NCI-H748 (cell line): ENCODE data around the gene SELENBP1.
A peak's percentile ranks its signal among the peaks of the same experiment; 100 is the strongest.
"Not testable (repeated sequence)": the region's sequence is repeated elsewhere in the genome, so short reads cannot be mapped to it uniquely, and the experiment has no call there.

ENCODE experiments used
- DNase-seq: peaks from one replicate; lab custom pipeline; 2025; ENCODE audit not compliant: unreplicated experiment; lab: John Stamatoyannopoulos, UW

SELENBP1 gene

GRCh38 chr1:151372058-151372934, at the start of gene SELENBP1:
TSS of gene SELENBP1 (minus strand) at chr1:151372705. CDS start at chr1:151372641, 64 bp downstream.
- peak; percentile 86 for DNase-seq

GRCh38 chr1:151419819-151420218, 47.3 kb upstream of the SELENBP1 start:
- no peak for DNase-seq

GRCh38 chr1:151418081-151418480, 45.6 kb upstream of the SELENBP1 start:
- DNase-seq = no peak

DNA sequence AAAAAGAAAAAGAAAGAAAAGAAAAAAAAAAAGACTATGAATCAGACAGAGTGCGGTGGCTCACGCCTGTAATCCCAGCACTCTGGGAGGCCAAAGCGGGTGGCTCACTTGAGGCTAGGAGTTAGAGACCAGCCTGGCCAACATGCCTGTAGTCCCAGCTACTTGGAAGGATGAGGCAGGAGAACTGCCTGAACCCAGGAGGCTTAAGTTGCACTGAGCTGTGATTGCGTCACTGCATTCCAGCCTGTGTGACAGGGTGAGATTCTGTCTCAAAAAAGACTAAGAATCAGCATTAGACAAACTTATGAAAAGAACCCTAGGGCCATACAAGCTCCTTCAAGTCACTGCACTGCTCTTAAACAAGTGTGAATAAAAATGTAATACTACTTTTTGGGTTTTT, 43.7 kb upstream of the SELENBP1 start:
- DNase-seq = no peak

- DNase-seq = no peak
Measured at GRCh38 chr1:151411884-151412283, 39.4 kb upstream of the SELENBP1 start.

DNA sequence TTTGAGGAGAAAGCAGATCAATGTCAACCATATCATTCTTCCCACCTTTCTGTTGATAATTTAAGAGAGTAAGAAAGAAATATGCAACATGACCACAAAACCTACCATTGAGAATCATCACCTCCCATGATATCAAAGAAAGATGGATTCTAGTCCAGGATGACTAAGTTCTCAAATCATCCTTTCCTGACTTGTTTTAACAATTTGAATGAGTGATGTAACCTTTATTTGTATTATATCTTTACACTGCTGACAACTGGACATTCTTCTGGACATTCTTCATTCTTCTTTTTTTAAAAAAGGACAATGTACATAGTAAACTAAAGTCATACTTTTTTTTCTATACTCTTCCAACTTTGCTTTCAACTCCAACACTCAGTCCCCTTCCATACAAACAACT, 36.4 kb upstream of the SELENBP1 start:
- no peak for DNase-seq

DNA sequence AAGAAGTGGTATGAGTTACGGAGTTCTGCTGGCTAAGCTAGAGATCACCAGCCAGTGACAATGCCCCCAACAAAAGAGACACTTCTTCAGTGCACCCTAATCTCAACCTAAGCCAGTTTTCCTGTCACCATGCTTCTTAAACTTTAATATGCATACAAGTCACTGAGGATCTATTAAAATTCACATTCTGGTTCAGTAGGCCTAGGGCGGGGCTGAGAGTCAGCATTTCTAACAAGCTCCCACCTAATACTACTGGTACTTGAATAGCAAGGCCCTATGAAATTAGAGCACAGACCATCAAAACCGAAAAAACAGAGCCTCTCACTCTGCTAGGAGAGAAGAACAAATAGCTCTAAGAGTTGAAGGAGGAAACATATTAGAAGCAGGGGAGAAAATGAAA, 34.8 kb upstream of the SELENBP1 start:
- DNase-seq = no peak

DNA sequence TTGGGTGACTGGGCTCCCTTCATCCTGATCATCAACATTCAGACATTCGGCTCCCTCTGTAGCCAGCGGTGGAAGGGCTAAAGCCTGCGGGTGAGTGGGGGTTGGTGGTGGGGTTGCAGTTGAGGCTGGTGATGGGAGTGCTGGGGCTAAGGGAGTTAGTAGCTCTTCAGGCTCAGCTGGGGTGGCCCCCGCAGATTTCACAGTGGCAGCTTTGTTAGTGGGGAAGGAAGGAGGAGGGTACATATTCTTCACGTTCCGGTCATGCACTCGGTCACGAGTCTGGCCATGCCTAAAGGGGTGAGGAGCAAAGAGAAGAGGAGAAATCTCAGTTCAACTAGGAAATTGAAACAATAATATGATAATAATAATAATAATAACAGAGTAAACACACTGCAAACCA, 33.7 kb upstream of the SELENBP1 start:
- no peak for DNase-seq

- DNase-seq = no peak
Measured at GRCh38 chr1:151405187-151405951, 32.9 kb upstream of the SELENBP1 start.

- DNase-seq = no peak
Measured at GRCh38 chr1:151403612-151404011, 31.1 kb upstream of the SELENBP1 start.

- DNase-seq = no peak
Measured at GRCh38 chr1:151402764-151403163, 30.3 kb upstream of the SELENBP1 start.

DNA sequence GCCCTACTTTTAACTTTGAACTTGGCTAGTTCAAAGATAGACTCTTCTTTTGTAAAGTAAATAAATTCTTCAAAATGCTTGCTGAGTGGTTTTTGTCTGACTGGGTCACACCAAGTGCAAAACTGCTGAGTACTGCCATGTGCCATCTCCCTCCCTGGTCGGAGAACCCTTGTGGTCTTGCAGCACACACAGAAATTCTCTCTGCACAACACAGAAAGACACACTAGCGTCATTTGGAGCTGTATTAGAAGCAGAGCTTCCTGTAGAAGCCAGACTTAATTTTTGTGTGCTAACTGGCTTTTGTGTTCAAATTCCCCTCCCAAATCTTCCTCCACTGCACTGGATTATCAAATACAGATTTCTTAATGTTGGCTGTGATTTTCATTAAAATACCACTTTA, 29.4 kb upstream of the SELENBP1 start:
- no peak for DNase-seq

GRCh38 chr1:151401125-151401788, 28.8 kb upstream of the SELENBP1 start:
- DNase-seq = no peak

DNA sequence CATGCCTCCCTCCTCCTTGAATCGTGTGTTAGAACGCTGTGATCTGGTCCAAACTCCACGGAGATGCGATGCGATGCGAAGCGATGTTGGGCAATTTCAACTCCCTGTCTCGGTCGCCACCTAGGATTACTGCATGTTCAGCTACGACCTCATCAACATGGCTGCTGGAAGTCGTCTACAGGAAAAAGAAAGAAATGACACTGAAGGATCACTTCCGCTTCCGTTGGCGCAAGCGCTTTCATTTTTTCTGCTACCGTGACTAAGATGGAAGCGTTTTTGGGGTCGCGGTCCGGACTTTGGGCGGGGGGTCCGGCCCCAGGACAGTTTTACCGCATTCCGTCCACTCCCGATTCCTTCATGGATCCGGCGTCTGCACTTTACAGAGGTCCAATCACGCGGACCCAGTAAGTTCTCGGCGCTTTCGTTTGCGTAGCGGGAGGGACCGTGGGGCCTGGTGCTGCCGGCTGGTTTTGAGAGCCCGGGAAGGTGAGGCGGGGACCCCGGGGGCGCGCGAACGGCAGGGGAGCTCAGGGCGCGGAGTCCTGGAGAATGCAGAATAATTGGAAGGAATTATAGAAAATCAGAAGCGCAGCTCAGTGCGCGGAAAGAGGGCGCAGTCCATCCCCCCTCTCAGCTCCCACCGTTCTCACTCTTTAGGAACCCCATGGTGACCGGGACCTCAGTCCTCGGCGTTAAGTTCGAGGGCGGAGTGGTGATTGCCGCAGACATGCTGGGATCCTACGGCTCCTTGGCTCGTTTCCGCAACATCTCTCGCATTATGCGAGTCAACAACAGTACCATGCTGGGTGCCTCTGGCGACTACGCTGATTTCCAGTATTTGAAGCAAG, 27.0 kb upstream of the SELENBP1 start, which contains the start of gene PSMB4:
Gene PSMB4 (plus strand): TSS at position 250 of the 848 bp plus-strand sequence. CDS start 15 bp downstream, at position 265.
- DNase-seq = peak; percentile 91

- not testable (repeated sequence) for DNase-seq
Measured at GRCh38 chr1:151396265-151396664, 23.8 kb upstream of the SELENBP1 start.

GRCh38 chr1:151393583-151393982, 21.1 kb upstream of the SELENBP1 start:
- no peak for DNase-seq

GRCh38 chr1:151391079-151391563, 18.6 kb upstream of the SELENBP1 start:
- DNase-seq = no peak

DNA sequence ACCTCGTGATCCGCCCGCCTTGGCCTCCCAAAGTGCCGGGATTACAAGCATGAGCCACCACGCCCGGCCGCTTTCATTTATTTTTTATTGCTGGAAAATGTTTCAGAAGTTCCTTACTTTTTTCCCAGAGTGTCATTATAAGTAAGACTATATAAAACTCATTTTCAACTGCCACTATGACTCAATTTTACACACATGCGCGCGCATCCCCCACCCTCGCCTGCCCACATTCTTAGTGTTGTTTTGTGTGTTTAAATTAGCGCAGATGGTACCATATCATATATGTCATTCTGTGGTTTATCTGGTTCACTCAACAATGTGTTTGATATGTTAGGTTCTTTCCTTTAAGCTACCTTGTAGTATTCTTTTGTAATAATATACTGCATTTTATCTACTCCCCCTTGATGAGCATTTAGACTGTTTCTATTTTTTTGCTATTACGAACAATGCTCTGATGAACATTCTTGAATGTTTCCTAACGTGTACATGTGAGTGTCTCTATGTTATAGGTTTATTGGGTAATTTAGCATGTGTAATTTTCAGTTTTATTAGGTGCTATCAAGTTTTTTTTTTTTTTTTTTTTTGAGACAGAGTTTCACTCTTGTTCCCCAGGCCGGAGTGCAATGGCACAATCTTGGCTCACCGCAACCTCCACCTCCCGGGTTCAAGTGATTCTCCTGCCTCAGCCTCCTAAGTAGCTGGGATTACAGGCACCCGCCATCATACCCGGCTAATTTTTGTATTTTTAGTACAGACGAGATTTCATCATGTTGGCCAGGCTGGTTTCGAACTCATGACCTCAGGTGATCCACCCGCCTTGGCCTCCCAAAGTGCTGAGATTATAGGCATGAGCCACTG, 17.9 kb upstream of the SELENBP1 start:
- not testable (repeated sequence) for DNase-seq

- DNase-seq = no peak
Measured at GRCh38 chr1:151386002-151386401, 13.5 kb upstream of the SELENBP1 start.
